Stimulated activated CD4-positive, alpha-beta T cell treated with anti-CD3 and anti-CD28 coated beads, TNF-alpha, amount 100 ng/mL, for 24 hours (primary cell): ENCODE data around the gene NUP62.

Experiments
- DNase-seq, 3 experiments: peaks; one replicate each; pipeline ENCODE4 v3.0.0-alpha.2; 2020; ENCODE audit warnings: low read depth in 3 of 3

NUP62 gene

GRCh38 chr19:49904136-49904535 is 25.2 kb downstream of the NUP62 start:
- DNase-seq = no peak

GRCh38 chr19:49896863-49897621 is 32.3 kb downstream of the NUP62 start, which contains the start of gene IL4I1:
IL4I1 (minus strand) TSS chr19:49896887; CDS start chr19:49896160, 727 bp downstream.
- peak; percentile 36 to 68 (median 49) for DNase-seq

GRCh38 chr19:49895566-49896297 is 33.6 kb downstream of the NUP62 start:
- peak in 1 of 3 experiments; percentile 53 for DNase-seq

GRCh38 chr19:49894879-49895565 is 34.3 kb downstream of the NUP62 start:
- DNase-seq = peak in 1 of 3 experiments; percentile 57

- DNase-seq = no peak
Observed at GRCh38 chr19:49894011-49894664, 35.2 kb downstream of the NUP62 start.

- DNase-seq = no peak
Observed at GRCh38 chr19:49892716-49893115, 36.6 kb downstream of the NUP62 start.

GRCh38 chr19:49891393-49891792 is 37.9 kb downstream of the NUP62 start:
- DNase-seq = no peak

GRCh38 chr19:49890349-49891311 is 38.7 kb downstream of the NUP62 start:
- DNase-seq = peak in 1 of 3 experiments; percentile 68

- DNase-seq = peak in 2 of 3 experiments; percentile 54 to 74
Observed at GRCh38 chr19:49889687-49890348, 39.5 kb downstream of the NUP62 start.

GRCh38 chr19:49889038-49889686 is 40.1 kb downstream of the NUP62 start:
- no peak for DNase-seq

- no peak for DNase-seq
Observed at GRCh38 chr19:49888510-49888824, 40.8 kb downstream of the NUP62 start.

GRCh38 chr19:49887665-49888509 is 41.4 kb downstream of the NUP62 start:
- DNase-seq = no peak

GRCh38 chr19:49887037-49887664 is 42.2 kb downstream of the NUP62 start:
- DNase-seq = no peak

GRCh38 chr19:49884760-49885159 is 44.5 kb downstream of the NUP62 start:
- no peak for DNase-seq

- DNase-seq = no peak
Observed at GRCh38 chr19:49884109-49884508, 45.2 kb downstream of the NUP62 start.

- DNase-seq = no peak
Observed at GRCh38 chr19:49883094-49883493, 46.2 kb downstream of the NUP62 start.

GRCh38 chr19:49882643-49883042 is 46.7 kb downstream of the NUP62 start:
- DNase-seq = no peak

- no peak for DNase-seq
Observed at GRCh38 chr19:49881672-49882394, 47.5 kb downstream of the NUP62 start.
